NCI-H128 (cell line): ENCODE measurements around the gene LYRM1.
"Not testable (repeated sequence)": the region's sequence is repeated elsewhere in the genome, so short reads cannot be mapped to it uniquely, and the experiment has no call there.

ENCODE experiments used
- DNase-seq: peaks from one replicate; lab custom pipeline; 2025; ENCODE audit not compliant: unreplicated experiment; lab: John Stamatoyannopoulos, UW

Gene LYRM1

DNA sequence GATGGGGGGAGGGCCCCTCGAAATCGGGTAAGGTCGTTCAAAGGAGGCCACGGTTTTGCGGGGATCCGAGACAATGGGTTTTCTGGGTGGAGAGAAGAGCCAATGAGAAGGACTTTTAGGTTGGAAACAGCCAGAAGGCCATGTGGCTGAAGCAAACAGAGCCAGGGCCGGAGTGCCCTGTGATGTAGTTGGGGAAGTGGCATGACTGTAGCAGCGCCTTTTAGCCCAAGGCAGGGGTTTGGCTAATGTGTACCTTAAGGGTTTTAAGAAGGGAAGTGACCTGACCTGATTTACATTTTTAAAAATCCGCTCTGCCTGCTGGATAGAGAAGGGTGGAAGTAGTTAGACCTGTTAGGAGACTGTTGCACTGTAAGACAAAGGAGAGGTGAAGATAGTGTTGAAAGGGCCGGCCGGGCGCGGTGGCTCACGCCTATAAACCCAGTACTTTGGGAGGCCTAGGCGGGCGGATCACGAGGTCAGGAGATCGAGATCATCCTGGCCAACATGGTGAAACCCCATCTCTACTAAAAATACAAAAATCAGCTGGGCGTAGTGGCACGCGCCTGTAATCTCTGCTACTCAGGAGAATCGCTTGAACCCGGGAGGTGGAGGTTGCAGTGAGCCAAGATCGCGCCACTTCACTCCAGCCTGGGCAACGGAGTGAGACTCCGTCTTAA lies 1.0 kb downstream of the LYRM1 start:
- DNase-seq, result no peak

- DNase-seq, result no peak
Observed at GRCh38 chr16:20902426-20902825, 1.9 kb downstream of the LYRM1 start.

DNA sequence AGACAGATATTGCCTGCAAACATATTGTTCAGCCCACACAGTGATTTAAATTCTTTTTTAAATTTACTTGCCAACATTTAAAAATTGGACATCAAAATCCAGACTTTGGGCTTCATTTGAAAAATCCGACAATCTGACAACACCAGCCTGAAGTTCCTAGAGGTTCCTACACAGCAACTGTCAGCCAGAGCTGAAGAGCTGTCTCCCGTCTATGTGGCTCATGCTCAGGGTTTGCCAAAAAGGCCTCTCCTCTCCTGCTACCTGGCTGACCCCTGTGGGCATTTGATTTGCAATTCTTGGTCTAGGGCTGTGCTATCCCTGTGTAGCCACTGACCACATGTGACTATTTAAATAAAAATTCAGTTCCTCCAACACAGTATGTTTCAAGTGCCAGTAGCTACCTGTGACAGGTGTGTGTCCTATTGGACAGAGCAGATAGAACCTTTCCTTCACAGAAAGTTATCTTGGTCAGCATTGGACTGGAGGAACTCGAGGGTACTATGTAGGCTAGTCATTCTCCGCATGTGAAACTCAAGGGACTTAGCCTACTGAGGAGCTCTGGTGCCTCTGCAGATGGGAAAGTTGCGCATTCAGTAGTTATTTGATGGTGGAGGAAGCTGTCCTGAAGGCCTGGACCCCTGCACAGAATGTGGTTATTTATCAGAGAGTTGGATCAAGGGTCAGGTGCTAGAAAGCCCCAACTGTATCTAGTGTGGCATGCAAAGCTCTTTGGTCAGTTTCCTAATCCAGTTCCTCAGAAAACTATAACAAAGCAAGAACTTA lies 2.7 kb downstream of the LYRM1 start:
- no peak for DNase-seq

- no peak for DNase-seq
Observed at GRCh38 chr16:20903899-20904506, 3.4 kb downstream of the LYRM1 start.

- DNase-seq, result no peak
Observed at GRCh38 chr16:20904507-20905081, 4.0 kb downstream of the LYRM1 start.

- no peak for DNase-seq
Observed at GRCh38 chr16:20905576-20905975, 5.0 kb downstream of the LYRM1 start.

GRCh38 chr16:20906341-20907255 lies 6.0 kb downstream of the LYRM1 start:
- no peak for DNase-seq

GRCh38 chr16:20910781-20911321 lies 10.3 kb downstream of the LYRM1 start:
- no peak for DNase-seq

- DNase-seq, result no peak
Observed at GRCh38 chr16:20911361-20911760, 10.8 kb downstream of the LYRM1 start.

DNA sequence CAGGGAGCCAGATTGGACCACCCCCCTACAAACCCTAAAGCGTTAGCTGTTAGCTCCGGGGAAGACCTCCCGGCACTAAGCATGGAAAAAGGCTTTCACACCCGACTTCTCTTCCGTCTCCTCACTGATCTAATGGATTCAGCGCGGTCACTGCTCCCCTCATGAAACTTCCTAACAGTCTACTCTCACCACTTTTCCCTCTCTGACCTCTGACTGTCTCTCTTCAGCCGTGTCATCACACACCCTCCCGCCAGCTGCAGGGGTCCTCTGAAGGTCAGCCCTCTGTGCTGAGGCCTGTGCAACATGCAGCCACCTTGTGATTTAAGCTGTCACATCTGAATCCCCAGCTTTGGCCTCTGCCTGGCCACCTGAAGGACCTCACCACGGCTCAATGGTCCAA lies 15.7 kb downstream of the LYRM1 start:
- DNase-seq, result no peak

DNA sequence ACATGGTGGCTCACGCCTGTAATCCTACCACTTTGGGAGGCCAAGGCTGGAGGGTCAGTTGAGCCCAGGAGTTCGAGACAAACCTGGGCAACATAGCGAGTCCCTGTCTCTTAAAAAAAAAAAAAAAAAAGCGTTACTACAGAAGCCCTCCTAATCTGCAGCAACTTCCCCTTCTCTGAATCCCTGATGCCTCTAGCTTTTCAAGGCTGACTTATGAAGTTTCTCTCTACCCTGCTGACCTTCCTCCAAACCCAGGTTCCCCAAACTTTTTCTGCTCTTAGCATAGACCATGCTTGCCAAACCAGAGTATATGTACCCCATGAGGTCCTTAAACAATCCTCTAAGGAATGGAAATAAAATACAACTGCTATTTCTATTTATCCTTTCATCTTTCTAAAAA lies 16.4 kb downstream of the LYRM1 start:
- DNase-seq, result no peak

GRCh38 chr16:20918486-20919239 lies 18.1 kb downstream of the LYRM1 start:
- DNase-seq, result no peak

GRCh38 chr16:20920091-20920490 lies 19.5 kb downstream of the LYRM1 start:
- no peak for DNase-seq

DNA sequence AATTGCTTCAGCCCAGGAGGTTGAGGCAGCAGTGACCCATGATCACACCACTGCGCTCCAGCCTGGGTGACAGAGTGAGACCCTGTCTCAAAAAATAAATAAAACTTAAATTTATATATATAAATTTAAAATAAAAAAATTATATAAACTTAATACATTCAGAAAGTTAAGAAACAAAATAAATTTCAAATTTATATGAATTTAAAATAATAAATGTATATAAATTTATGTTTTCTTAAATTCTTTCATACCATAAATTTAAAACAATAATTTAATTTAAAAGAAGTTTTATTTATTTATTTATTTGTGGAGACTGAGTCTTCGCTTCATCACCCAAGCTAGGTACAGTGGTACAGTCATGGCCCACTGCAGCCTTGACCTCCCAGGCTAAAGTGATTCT lies 20.2 kb downstream of the LYRM1 start:
- DNase-seq, result no peak

GRCh38 chr16:20923876-20924275 lies 23.3 kb downstream of the LYRM1 start:
- DNase-seq, result no peak

GRCh38 chr16:20925751-20926150 lies 25.2 kb downstream of the LYRM1 start:
- DNase-seq, result no peak

DNA sequence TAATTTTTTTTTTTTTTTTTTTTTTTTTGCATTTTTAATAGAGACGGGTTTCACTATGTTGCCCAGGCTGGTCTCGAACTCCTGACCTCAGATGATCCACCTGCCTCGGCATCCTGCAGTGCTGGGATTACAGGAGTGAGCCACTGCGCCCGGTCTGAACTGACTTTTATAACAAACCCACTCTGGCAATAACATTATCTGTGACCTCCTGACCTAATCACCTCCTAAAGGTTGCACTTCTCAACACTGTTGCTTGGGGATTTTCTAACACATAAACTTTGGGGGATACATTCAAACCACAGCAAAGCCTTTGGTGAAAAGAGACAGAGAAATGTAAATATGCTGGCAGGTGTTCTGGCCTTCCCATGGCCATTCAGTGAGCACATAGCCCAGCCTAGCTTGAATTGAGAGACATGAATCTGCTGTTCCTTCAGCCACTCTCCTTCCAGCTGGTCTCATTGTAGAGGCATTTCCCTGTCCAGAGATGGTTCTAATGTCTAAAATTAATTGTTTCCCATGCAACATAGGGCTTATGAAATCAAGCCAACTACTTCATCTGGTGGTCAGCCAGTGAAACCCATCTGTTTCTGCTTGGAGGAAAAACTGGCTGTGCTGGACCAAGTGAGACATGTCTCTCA lies 28.3 kb downstream of the LYRM1 start:
- DNase-seq, result no peak

GRCh38 chr16:20929676-20930364 lies 29.2 kb downstream of the LYRM1 start:
- DNase-seq, result not testable (repeated sequence)

GRCh38 chr16:20930365-20930690 lies 29.8 kb downstream of the LYRM1 start:
- DNase-seq, result no peak
